Psoas muscle (tissue), 8 donors: ENCODE measurements around the gene DNAAF2. TPM values are rescaled to one million over a fixed set of nuclear protein-coding genes. Genes with fewer than 3 reads are reported as not detected.

Experiments used
- ATAC-seq, 4 donors: fragments of 200-7000 bp; cut with Tn5 transposase; one replicate each; pipeline ENCODE4 v1.9.1; 2020; ENCODE audit warnings: moderate library complexity in 3 of 4, mild to moderate bottlenecking in 2 of 4
- DNase-seq, 2 donors: peaks; one replicate each; pipeline ENCODE4 v3.0.0-alpha.2; 2020
- H3K27ac ChIP-seq: fragments of 200-600 bp; one replicate; pipeline ENCODE4 v1.8.0; 2022
- H3K27me3 ChIP-seq, 3 donors: fragments of 200-600 bp in 1 of 3; one replicate each; pipeline versions ENCODE4 v1.6.1 to v1.8.0; 2013 to 2022; ENCODE audit warnings: low read length in 2 of 3, mild to moderate bottlenecking in 2 of 3, moderate library complexity in 1 of 3; ENCODE audit not compliant: insufficient read depth in 3 of 3
- H3K36me3 ChIP-seq, 2 donors: fragments of 200-600 bp in 1 of 2; one replicate each; pipeline versions ENCODE4 v1.6.1 to v1.8.0; 2013 to 2022; ENCODE audit warnings: low read depth in 1 of 2, mild to moderate bottlenecking in 1 of 2, moderate library complexity in 1 of 2; ENCODE audit not compliant: insufficient read depth in 1 of 2
- H3K4me1 ChIP-seq: fragments of 200-600 bp; one replicate; pipeline ENCODE4 v1.8.0; 2022
- H3K4me3 ChIP-seq: fragments of 200-600 bp; one replicate; pipeline ENCODE4 v1.8.0; 2022; ENCODE audit warnings: mild to moderate bottlenecking
- H3K9me3 ChIP-seq: fragments of 200-600 bp; one replicate; pipeline ENCODE4 v1.8.0; 2022
- CTCF ChIP-seq: fragments of 200-600 bp; IDR thresholded peaks from one replicate; pipeline ENCODE4 v1.8.0; 2022; ENCODE audit warnings: antibody characterized with exemption
- WGBS, 3 donors: extraction: QIAGEN DNeasy Blood & Tissue Kit; methylation state at CpG; one replicate each; pipeline versions ENCODE4 v1.1.6 to v1.1.7; 2013; 5-methylcytosine and 5-hydroxymethylcytosine counted together
- intact Hi-C, 2 donors: fragments of 100-400 bp; cut with DNase I; formaldehyde crosslinking; loops; one replicate each; pipeline versions ENCODE4 v1.11.0 to v1.14.2; 2022
- polyA plus RNA-seq, 3 donors: library from polyadenylated mRNA; stranded (reverse); fragments of 200-250 nt; gene quantifications; one replicate each; pipeline ENCODE4 v1.2.3, GENCODE V29; 2013
- total RNA-seq, 4 donors: library from RNA; stranded (reverse); fragmentation: NEBNext Ultra II Directional in 2 of 4; extraction: Animal tissue kit (Norgen Biotek cat#: 25700) in 2 of 4; gene quantifications; one replicate each; pipeline versions ENCODE4 v1.2.1 to v1.2.4, GENCODE V29; 2021 to 2023
- donor health status: healthy with polysubstance abuse.
- donor health status: DM: no; HTN: no; CAD: no; lungs with moderate emphysema.
- donor health status: Bipolar disorder and iron deficiency.
- donor health status: healthy.
- donor health status: DM: yes; HTN: yes; CAD: no.
- donor health status: DM: no; HTN: no; CAD: no.
- donor health status: DM: no; HTN: no; CAD: no.
- donor health status: DM: yes; HTN: yes; CAD: no.

DNAAF2 gene
- total and polyA plus RNA-seq, 7 donors: 4.0 to 10.6 (median 6.0) TPM

DNA sequence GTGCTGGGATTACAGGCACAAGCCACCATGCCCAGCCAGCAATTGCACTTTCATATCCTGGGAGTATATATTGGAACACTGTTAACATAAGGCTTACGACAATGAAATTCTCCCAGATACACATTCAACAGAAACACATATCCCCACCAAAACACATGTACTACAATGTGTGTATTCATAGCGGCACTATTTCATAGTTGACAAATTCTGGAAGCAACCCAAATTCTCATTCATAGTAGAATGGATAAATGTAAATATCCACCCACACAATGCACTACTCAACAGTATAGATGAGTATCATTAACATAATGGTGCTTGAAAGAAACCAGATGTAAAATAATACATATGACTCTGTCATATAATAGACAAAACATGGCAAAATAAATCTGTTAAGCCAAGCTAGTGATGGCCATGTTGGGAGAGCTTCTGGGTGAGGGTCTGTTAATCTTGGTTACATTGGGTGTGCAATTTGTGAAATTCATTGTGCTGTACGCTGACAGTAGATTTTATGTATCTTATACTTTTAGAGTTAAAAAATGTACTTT is 2.6 kb upstream of the DNAAF2 start:
- no peak for TF ChIP-seq CTCF
- 91 to 95% (median 93%) methylated on average over 3 of the region's 3 CpGs for WGBS, 3 donors
- intact Hi-C loops: loop anchor here in 1 of 2 donors (10.0 kb wide), 2 partner anchors 57 to 217 kb away; partner anchors contain the start of genes KLHDC1 and NEMF
- Histone ChIP-seq H3K27me3 (no peaks in the 10 kb centered on the region), H3K9me3 (no peaks in the 10 kb centered on the region), H3K36me3 (peaks cover 5 to 26% of the 10 kb centered on the region in 2 donors), H3K27ac (no peak overlapping the region), H3K4me3 (no peak overlapping the region), H3K4me1 (peaks cover 12% of the 10 kb centered on the region)
- DNase-seq (no peak), ATAC-seq (no peak)

- DNase-seq: no peak
- H3K4me3 ChIP-seq: no peak overlapping the region
- no peaks in the 10 kb centered on the region for H3K9me3 ChIP-seq
- H3K36me3 ChIP-seq: peaks cover 5 to 26% of the 10 kb centered on the region in 2 donors
- H3K27me3 ChIP-seq: no peaks in the 10 kb centered on the region
- ATAC-seq: no peak
- WGBS, 3 donors: 84 to 91% (median 91%) methylated on average over 1 of the region's 1 CpG
- peaks cover 16% of the 10 kb centered on the region for H3K4me1 ChIP-seq
- no peak overlapping the region for H3K27ac ChIP-seq
- intact Hi-C loops: loop anchor here in 1 of 2 donors (10.0 kb wide), 2 partner anchors 58 to 218 kb away; partner anchors contain the start of genes KLHDC1 and NEMF
- no peak for TF ChIP-seq CTCF
These were observed 1.8 kb upstream of the DNAAF2 start for GRCh38 chr14:49636866-49637265.

- DNase-seq (peak; percentile 95 to 97), ATAC-seq (peak; percentile 93 to 95 (median 94))
- peak overlapping the region; percentile 97 for H3K4me3 ChIP-seq
- peaks cover 20% of the 10 kb centered on the region for H3K4me1 ChIP-seq
- H3K27ac ChIP-seq: peak overlapping the region; percentile 100
- 0 to 1% (median 1%) methylated on average over 52 to 101 of the region's 101 CpGs for WGBS, 3 donors
- H3K36me3 ChIP-seq: peaks cover 5 to 22% of the 10 kb centered on the region in 2 donors
- H3K9me3 ChIP-seq: no peaks in the 10 kb centered on the region
- peak; percentile 68 for TF ChIP-seq CTCF
- intact Hi-C loops: loop anchor here (1.0 to 10.0 kb wide), 7 partner anchors 59 to 221 kb away; partner anchors contain the start of genes KLHDC1 (in 2 of the 2), KLHDC2 (in 2 of the 2) and NEMF (in 2 of the 2)
- H3K27me3 ChIP-seq: no peaks in the 10 kb centered on the region
These were observed 1.2 kb downstream of the DNAAF2 start for GRCh38 chr14:49633640-49634546.

GRCh38 chr14:49623941-49624839 is 10.9 kb downstream of the DNAAF2 start:
- no peak overlapping the region for H3K4me3 ChIP-seq

More at GRCh38 chr14:49623941-49624839, 10.9 kb downstream of the DNAAF2 start:
- no peaks in the 10 kb centered on the region for H3K9me3 ChIP-seq
- no peak for TF ChIP-seq CTCF
- intact Hi-C loops: loop anchor here (5.0 to 10.0 kb wide), 2 partner anchors 37 to 491 kb away; partner anchors contain the start of genes RPS29 (in 1 of the 2) and VCPKMT (in 1 of the 2)
- H3K36me3 ChIP-seq: peaks cover 0 to 30% of the 10 kb centered on the region in 2 donors
- DNase-seq (no peak), ATAC-seq (no peak)
- peaks cover 33% of the 10 kb centered on the region for H3K4me1 ChIP-seq
- 87 to 90% (median 88%) methylated on average over 6 of the region's 6 CpGs for WGBS, 3 donors
- H3K27ac ChIP-seq: no peak overlapping the region
- no peaks in the 10 kb centered on the region for H3K27me3 ChIP-seq
